Putamen (tissue), 1 donor: Measurements from ENCODE around the gene CDK14.
A peak's percentile ranks its signal among the peaks of the same experiment; 100 is the strongest.
"Not testable (repeated sequence)": the region's sequence is repeated elsewhere in the genome, so short reads cannot be mapped to it uniquely, and the experiment has no call there.

Experiments used
- DNase-seq: peaks from one replicate; pipeline ENCODE4 v3.0.0-alpha.2; 2016; ENCODE audit warnings: low spot score

CDK14 gene

GRCh38 chr7:90794234-90794633, 198.1 kb downstream of the CDK14 start:
- DNase-seq = not testable (repeated sequence)

- DNase-seq = no peak
These were observed 201.5 kb downstream of the CDK14 start for GRCh38 chr7:90797596-90797995.

GRCh38 chr7:90804370-90804769, 208.2 kb downstream of the CDK14 start:
- no peak for DNase-seq

GRCh38 chr7:90815552-90815951, 219.4 kb downstream of the CDK14 start:
- DNase-seq = not testable (repeated sequence)

- DNase-seq = peak; percentile 18
These were observed 220.5 kb downstream of the CDK14 start for GRCh38 chr7:90816511-90817142.

- no peak for DNase-seq
These were observed 221.0 kb downstream of the CDK14 start for GRCh38 chr7:90817151-90817550.

GRCh38 chr7:90817846-90818245, 221.7 kb downstream of the CDK14 start:
- no peak for DNase-seq

GRCh38 chr7:90818341-90818740, 222.2 kb downstream of the CDK14 start:
- no peak for DNase-seq

- DNase-seq = no peak
These were observed 226.0 kb downstream of the CDK14 start for GRCh38 chr7:90821961-90822620.

- DNase-seq = no peak
These were observed 228.5 kb downstream of the CDK14 start for GRCh38 chr7:90824386-90825307.

GRCh38 chr7:90825779-90826178, 229.7 kb downstream of the CDK14 start:
- DNase-seq = no peak

GRCh38 chr7:90828601-90829000, 232.5 kb downstream of the CDK14 start:
- no peak for DNase-seq

GRCh38 chr7:90830308-90830707, 234.2 kb downstream of the CDK14 start:
- DNase-seq = no peak

- no peak for DNase-seq
These were observed 236.6 kb downstream of the CDK14 start for GRCh38 chr7:90832726-90833125.

- DNase-seq = no peak
These were observed 237.3 kb downstream of the CDK14 start for GRCh38 chr7:90833443-90833842.

GRCh38 chr7:90834771-90835170, 238.7 kb downstream of the CDK14 start:
- DNase-seq = no peak

- no peak for DNase-seq
These were observed 239.7 kb downstream of the CDK14 start for GRCh38 chr7:90835861-90836260.

- no peak for DNase-seq
These were observed 240.8 kb downstream of the CDK14 start for GRCh38 chr7:90836937-90837336.

GRCh38 chr7:90838799-90839198, 242.7 kb downstream of the CDK14 start:
- DNase-seq = no peak

- no peak for DNase-seq
These were observed 243.2 kb downstream of the CDK14 start for GRCh38 chr7:90839316-90839715.

- DNase-seq = no peak
These were observed 243.7 kb downstream of the CDK14 start for GRCh38 chr7:90839727-90840291.

- DNase-seq = peak; percentile 12
These were observed 245.8 kb downstream of the CDK14 start for GRCh38 chr7:90841759-90842429.
